ENCODE data around the gene COG1.
"Not testable (repeated sequence)": the region's sequence is repeated elsewhere in the genome, so short reads cannot be mapped to it uniquely, and the experiment has no call there.

Gene COG1

GRCh38 chr17:73192894-73193701, at the start of gene COG1:
COG1 (plus strand) TSS chr17:73193055; CDS start chr17:73193070, 15 bp downstream.
- TF ChIP-seq CTCF (conservative IDR thresholded peaks at IDR 0.05) = no peak
- peak within 1 kb of the TSS; percentile 90 for H3K27ac ChIP-seq

GRCh38 chr17:73144209-73144608, 48.6 kb upstream of the COG1 start:
- not testable (repeated sequence) for H3K27ac ChIP-seq

GRCh38 chr17:73145641-73146040, 47.2 kb upstream of the COG1 start:
- TF ChIP-seq CTCF (conservative IDR thresholded peaks at IDR 0.05) = no peak
- no peak overlapping the region for H3K27ac ChIP-seq

GRCh38 chr17:73147791-73148190, 45.1 kb upstream of the COG1 start:
- H3K27ac ChIP-seq = not testable (repeated sequence)

- no peak for TF ChIP-seq CTCF (conservative IDR thresholded peaks at IDR 0.05)
- H3K27ac ChIP-seq = no peak overlapping the region
Measured at GRCh38 chr17:73148540-73149334, 44.1 kb upstream of the COG1 start.

GRCh38 chr17:73150622-73151300, 42.1 kb upstream of the COG1 start:
- H3K27ac ChIP-seq = peak overlapping the region; percentile 79; the same call in 1 of the 2 replicates

GRCh38 chr17:73151916-73152632, 40.8 kb upstream of the COG1 start:
- peak overlapping the region; percentile 79 for H3K27ac ChIP-seq
- TF ChIP-seq CTCF (conservative IDR thresholded peaks at IDR 0.05) = no peak

GRCh38 chr17:73155410-73156165, 37.3 kb upstream of the COG1 start:
- no peak for TF ChIP-seq CTCF (conservative IDR thresholded peaks at IDR 0.05)
- H3K27ac ChIP-seq = no peak overlapping the region

Measured in VCaP (cell line).